GM18861 (cell line): ENCODE results near the gene CYP11A1.

Experiments used
- ATAC-seq: cut with Tn5 transposase; IDR thresholded peaks from one replicate; pipeline ENCODE4 v1.9.1; 2021; ENCODE audit not compliant: unreplicated experiment

Gene CYP11A1

GRCh38 chr15:74306781-74307217 is 60.6 kb downstream of the CYP11A1 start:
- no peak for ATAC-seq

- no peak for ATAC-seq
Observed at GRCh38 chr15:74305687-74306086, 61.8 kb downstream of the CYP11A1 start.

GRCh38 chr15:74304431-74304830 is 63.0 kb downstream of the CYP11A1 start:
- no peak for ATAC-seq

GRCh38 chr15:74303741-74304309 is 63.6 kb downstream of the CYP11A1 start:
- ATAC-seq = no peak

- ATAC-seq = no peak
Observed at GRCh38 chr15:74302821-74303359, 64.6 kb downstream of the CYP11A1 start.

GRCh38 chr15:74301583-74302361 is 65.7 kb downstream of the CYP11A1 start:
- no peak for ATAC-seq

- ATAC-seq = no peak
Observed at GRCh38 chr15:74300057-74300795, 67.2 kb downstream of the CYP11A1 start.

- ATAC-seq = no peak
Observed at GRCh38 chr15:74297887-74298286, 69.6 kb downstream of the CYP11A1 start.

- ATAC-seq = no peak
Observed at GRCh38 chr15:74295800-74296199, 71.6 kb downstream of the CYP11A1 start.

- ATAC-seq = no peak
Observed at GRCh38 chr15:74294010-74294409, 73.4 kb downstream of the CYP11A1 start.

- ATAC-seq = no peak
Observed at GRCh38 chr15:74293021-74293810, 74.2 kb downstream of the CYP11A1 start.

- no peak for ATAC-seq
Observed at GRCh38 chr15:74291101-74292071, 76.1 kb downstream of the CYP11A1 start.

GRCh38 chr15:74290645-74291044 is 76.8 kb downstream of the CYP11A1 start:
- ATAC-seq = no peak

- ATAC-seq = no peak
Observed at GRCh38 chr15:74289671-74290070, 77.8 kb downstream of the CYP11A1 start.
